HG03280 (cell line): ENCODE measurements around the gene CAMK1G.

Experiments
- ATAC-seq: cut with Tn5 transposase; IDR thresholded peaks from one replicate; pipeline ENCODE4 v1.9.1; 2021; ENCODE audit warnings: mild to moderate bottlenecking, moderate library complexity; ENCODE audit not compliant: unreplicated experiment

CAMK1G gene

GRCh38 chr1:209564849-209565248, 18.7 kb upstream of the CAMK1G start:
- ATAC-seq: no peak

- ATAC-seq: peak; percentile 85
These were observed 17.5 kb upstream of the CAMK1G start for GRCh38 chr1:209565759-209566678.

GRCh38 chr1:209567698-209568175, 15.8 kb upstream of the CAMK1G start:
- no peak for ATAC-seq

DNA sequence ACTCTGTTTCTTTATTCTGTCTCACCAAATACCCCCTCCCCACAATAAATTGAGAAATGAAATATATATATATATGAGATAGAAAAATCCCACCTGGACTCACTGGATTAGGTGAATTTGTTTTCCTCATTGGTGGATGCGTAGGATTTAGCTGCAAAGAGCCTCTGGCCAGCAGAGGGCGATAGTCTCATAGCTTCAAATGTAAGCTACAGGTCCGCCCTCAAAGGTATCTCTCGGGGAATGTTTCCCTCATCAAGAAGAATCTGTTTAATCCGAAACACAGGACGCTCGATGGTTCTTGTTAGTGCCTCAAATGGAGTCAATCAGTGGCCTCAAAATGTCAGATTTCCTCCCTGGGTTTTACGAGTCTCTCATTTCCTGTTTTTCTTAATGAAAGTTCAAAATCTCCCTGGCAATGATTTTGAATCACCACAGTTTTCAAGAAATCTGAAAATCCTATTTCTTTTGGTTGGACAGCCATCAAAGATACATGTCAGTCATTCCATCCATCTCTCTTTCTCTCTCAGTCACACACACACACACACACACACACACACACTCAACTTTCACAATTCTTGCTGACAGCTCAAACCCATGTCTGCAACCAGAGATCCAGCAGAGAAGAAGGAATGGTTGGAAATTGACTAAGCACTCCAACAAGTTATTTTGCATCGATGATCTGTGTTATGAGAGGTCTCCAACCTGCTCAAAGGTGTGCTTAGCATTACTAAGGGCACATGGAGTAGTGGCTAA, 13.9 kb upstream of the CAMK1G start:
- no peak for ATAC-seq

DNA sequence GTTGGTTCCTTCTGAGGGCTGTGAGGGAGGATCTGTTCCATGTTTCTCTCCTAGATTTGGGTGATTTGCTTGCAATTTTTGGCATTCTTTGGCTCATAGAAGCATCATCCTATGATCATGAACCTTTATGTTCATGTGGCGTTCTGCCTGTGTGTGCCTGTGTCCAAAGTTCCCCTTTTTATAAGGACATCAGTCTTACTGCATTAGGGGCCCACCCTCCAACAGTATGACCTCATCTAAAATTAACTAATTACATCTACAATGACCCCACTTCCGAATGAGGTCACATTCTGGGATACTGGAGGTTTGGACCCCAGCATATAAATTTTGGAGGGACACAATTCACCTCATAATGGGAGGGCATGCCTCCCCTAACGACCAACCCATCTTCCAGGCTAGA, 12.8 kb upstream of the CAMK1G start:
- ATAC-seq: no peak

- peak; percentile 77 for ATAC-seq
These were observed 6.9 kb upstream of the CAMK1G start for GRCh38 chr1:209576392-209577197.

DNA sequence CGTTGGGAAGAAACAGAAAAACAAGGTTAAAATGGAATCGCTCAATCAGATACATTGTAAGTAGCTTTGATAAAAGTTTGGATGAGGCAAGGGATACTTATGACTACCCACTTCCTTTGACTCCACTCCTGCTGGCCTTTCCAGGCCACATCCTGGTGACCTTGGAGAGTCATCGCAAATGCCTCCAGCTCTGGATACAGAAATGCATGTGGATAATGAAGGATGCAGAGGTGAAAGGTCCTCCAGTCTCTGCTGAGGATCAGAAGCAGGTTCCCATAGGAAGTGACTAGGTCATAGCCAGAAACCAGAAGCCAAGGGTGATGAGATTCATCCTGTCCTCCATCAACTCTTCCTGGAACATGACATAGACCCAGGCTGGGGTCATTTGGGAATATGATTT, 6.2 kb upstream of the CAMK1G start:
- ATAC-seq: no peak

DNA sequence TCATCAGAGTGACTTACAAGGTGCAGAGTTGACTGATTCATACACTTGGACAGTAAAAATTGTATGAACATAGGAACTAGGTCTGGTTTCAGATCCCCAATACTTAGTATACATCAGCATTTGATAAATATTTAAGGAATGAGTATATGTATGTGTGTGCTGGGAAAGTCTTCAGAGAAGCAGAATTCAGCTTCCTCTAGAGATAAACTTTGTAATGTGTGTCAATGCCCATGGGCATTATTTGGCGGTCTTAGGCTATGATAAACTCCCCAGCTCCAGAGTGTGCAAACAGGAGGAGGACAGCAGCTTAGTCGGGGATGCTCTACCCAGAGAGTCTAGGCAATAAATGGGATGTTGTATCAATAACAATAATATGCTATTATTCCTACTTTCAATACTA, 2.9 kb upstream of the CAMK1G start:
- ATAC-seq: no peak

DNA sequence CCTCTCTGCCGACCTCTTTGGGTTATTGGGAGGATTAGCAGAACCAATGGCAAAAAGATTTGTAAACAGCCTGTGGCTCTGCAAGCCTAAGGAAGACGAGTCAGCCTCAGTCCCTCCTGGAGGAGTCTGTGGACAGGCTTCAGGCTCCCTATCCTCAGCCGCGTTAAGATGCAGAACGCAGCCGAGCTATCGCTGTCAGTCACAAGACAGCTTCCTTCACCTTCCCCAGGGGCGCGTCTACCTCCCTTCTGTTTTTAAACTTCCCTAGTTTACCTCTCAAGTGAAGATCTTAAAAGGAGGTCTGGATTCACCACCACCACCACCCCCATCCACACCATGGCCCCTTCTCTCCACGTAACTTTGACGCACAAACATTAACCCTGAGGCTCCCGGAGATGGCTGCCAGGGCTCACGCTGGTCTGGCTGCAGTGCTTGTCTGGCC, 738 bp downstream of the CAMK1G start:
- no peak for ATAC-seq

DNA sequence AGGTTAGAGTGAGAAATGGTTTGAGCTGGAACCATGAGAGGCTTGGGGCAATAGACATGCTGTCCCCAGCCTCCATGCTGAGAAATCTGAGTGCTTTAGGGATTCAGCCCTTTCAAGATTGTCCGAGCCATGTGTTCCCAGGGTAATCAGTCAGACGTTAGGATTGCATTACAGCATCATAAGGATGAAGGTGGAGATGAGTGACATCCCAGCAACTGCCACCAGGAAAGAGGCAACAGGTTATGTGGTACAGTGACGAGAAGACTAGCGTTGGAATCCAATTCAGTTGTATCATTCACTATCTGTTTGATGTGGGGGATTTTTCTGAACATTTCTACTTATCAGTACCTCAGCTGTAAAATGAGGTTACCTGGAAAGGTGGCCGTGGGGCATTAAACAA, 1.7 kb downstream of the CAMK1G start:
- no peak for ATAC-seq

- no peak for ATAC-seq
These were observed 2.2 kb downstream of the CAMK1G start for GRCh38 chr1:209585672-209586071.

DNA sequence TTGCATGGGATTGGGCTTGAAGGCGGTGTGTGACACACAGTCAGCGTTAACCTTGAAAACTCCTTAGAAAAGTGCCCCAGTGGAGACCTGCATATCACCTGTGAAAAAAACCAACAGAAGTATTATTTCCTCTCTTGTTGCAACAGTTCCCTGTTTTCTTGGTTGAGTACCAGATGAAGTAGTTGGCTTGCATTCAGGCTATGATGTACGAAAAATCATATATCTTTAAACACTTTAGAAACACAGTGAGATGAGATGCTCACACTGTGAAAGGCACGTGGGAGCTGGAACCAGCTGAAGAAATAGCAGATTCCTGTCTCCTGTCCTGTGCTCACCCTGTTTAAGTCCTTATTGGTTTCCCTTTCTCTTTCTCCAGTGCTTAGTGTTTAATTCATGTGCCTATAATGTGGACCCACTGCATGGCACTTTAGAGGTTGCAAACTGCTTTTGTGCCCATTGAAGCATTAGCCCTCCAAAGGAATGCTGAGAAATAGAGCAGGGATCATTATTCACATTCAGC, 2.8 kb downstream of the CAMK1G start:
- ATAC-seq: no peak

GRCh38 chr1:209587789-209588188, 4.3 kb downstream of the CAMK1G start:
- no peak for ATAC-seq

- no peak for ATAC-seq
These were observed 5.9 kb downstream of the CAMK1G start for GRCh38 chr1:209589440-209589839.

GRCh38 chr1:209589863-209590262, 6.3 kb downstream of the CAMK1G start:
- no peak for ATAC-seq

DNA sequence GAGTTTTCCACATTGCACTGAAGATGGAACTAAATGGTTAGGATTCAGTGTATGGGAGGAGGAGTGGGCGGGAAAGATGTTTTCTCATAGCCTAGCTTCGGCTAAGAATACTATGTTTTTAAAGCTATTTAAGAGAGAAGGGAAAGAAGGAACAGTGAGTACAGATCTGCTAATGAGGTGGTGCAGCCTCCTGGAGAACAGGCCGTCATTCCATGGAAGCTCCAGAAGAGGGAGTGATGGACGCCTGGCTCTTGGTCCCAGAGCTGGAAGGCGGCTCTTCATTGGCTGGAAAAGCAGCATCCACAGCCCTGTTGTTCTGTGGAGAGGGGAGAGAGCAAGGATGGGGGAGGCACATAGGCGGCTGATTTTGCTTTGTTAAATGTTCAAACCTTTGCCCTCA, 6.9 kb downstream of the CAMK1G start:
- ATAC-seq: no peak

DNA sequence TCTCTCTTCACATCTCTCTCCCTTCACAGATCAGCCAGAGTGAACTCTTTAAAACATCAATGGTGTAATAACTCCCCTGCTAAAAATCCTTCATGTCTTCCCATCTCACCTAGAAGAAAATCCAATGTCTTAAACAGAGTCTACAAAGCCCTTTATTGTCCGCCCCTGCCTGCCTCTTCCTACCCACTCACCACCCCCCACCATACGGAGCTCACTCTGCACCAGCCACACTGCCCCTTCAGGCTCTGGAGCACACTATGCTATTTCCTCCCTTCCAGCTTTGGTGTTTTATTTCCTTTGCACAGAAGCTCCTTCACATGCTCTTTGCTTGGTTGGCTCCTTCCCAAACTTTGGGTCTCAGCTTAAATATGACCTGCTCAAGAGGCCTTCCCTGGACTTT, 10.2 kb downstream of the CAMK1G start:
- no peak for ATAC-seq

DNA sequence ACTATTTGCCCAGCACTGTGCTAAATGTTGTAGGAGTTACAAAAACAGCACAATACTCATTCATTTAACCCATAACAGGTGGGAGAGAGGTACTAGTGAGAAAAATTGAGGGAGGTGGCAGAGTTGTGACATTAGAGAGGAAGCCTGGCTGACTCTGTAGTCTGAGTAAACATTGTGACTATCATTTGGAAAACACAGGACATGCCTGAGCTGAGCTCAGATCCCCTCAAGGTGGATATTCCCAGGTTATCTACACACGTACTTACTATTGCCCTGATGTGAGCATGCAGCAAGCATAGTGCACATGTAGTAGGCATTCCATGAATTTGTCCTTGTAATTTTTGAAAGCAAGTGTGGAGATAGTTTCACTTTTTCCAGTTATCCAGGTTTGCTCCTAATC, 10.9 kb downstream of the CAMK1G start:
- no peak for ATAC-seq

DNA sequence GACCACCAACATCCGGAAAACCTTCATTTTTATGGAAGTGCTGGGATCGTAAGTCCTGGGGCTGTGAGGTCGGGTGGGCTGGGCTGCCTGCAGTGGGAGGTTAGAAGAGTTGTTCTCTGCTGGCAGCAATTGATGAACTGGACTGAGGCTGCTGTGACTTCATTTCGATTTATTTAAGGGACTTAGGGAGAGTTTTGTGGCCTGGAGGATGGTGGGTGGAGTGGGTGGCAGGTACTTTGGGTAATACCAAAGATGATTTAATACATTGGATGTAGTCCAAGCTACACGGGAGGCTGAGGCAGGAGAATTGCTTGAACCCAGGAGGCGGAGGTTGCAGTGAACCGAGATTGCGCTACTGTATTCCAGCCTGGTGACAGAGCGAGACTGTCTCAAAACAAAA, 11.5 kb downstream of the CAMK1G start:
- ATAC-seq: no peak

DNA sequence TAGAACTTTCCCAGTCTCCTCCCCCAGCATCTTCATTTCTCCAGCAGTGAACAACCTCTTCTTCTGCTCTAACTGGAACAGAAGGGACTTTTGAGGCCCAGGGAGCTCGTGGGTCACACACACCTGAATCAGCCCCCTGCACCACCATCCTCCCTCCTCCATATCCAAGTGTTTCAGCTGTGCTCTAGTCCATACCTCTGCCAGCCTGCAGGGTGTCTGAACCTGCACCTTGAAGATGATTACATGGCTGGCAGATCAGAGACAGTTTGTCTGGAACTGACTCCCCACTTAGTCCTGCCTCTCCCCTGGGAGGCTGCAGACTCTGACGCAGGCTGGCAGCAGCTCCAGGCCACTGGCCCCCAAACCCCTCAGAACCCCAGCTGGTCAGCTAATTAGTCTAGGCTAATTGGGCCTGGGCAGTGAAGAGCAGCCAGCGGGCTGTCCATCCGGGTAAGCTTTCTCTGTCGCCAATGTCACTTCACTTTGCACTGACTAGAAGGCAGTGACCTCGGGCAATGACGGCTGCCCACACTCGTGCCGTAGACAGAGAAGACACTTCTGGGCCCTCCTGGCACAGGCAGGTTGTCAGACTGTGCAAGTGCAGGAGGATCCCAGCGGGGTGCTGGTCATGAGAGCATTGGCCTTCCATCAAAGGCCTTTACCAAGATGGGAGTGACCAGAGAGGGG, 12.2 kb downstream of the CAMK1G start:
- ATAC-seq: no peak
